ENCODE measurements around the gene HRH2.

HRH2 gene

DNA sequence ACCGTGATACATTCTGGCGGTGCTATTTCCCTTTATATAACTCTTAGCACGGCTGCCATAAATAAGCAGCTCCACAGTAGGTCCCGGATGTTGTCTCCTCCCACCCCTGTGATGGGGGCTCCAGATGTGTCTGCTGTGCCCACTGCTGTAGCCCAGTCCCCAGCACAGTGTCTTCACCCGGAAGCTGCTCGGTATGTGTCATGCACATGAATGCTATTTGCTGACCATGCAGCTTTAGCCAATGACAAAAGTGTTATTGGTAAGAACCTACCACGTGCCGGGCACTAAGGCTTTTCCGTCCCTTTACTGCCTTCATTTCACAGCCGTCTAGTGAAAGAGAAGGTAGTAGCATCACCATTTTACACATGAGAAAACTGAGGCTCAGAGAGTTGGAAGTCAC, 20.2 kb downstream of the HRH2 start:
- H3K4me3 ChIP-seq (ENCODE audit: low read depth in 1 of 2, low read length in 2 of 2): no peak overlapping the region
- no peak overlapping the region for H3K27ac ChIP-seq (ENCODE audit: low read length)
- H3K27me3 ChIP-seq (ENCODE audit: low read depth, low read length): no peaks in the 10 kb centered on the region
- no peaks in the 10 kb centered on the region for H3K9me3 ChIP-seq (ENCODE audit: control insufficient read depth in 1 of 2, low read length in 2 of 2)
- H3K36me3 ChIP-seq (ENCODE audit: control insufficient read depth in 1 of 2, insufficient read depth in 2 of 2, low read length in 2 of 2): no peaks in the 10 kb centered on the region
- no peaks in the 10 kb centered on the region for H3K4me1 ChIP-seq (ENCODE audit: control insufficient read depth in 1 of 2, insufficient read depth in 2 of 2, low read length in 2 of 2)

- H3K27me3 ChIP-seq (ENCODE audit: low read depth, low read length): no peaks in the 10 kb centered on the region
- H3K9me3 ChIP-seq (ENCODE audit: control insufficient read depth in 1 of 2, low read length in 2 of 2): no peaks in the 10 kb centered on the region
- H3K27ac ChIP-seq (ENCODE audit: low read length): no peak overlapping the region
- no peaks in the 10 kb centered on the region for H3K4me1 ChIP-seq (ENCODE audit: control insufficient read depth in 1 of 2, insufficient read depth in 2 of 2, low read length in 2 of 2)
- no peak overlapping the region for H3K4me3 ChIP-seq (ENCODE audit: low read depth in 1 of 2, low read length in 2 of 2)
- no peaks in the 10 kb centered on the region for H3K36me3 ChIP-seq (ENCODE audit: control insufficient read depth in 1 of 2, insufficient read depth in 2 of 2, low read length in 2 of 2)
Observed at GRCh38 chr5:175679411-175679810, 21.5 kb downstream of the HRH2 start.

DNA sequence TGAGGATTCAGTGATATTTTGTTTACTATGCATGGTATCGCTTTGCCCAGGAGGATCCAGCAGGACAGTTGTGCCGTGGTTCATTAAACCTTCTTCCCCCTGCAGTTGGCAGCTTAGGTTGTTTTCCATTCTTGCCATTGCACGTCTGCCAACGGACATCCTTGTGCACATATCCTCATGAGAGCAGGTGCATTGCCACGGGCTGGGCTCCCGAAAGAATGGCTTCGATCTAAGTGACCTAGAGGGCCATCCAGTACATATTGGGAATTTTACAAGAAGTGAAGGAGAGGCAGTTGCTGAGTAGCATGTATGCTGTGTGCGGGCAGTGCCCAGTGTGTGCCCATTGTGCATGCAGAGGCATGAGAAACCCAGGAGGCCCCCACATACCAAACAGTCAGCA, 22.1 kb downstream of the HRH2 start:
- H3K4me1 ChIP-seq (ENCODE audit: control insufficient read depth in 1 of 2, insufficient read depth in 2 of 2, low read length in 2 of 2): no peaks in the 10 kb centered on the region

DNA sequence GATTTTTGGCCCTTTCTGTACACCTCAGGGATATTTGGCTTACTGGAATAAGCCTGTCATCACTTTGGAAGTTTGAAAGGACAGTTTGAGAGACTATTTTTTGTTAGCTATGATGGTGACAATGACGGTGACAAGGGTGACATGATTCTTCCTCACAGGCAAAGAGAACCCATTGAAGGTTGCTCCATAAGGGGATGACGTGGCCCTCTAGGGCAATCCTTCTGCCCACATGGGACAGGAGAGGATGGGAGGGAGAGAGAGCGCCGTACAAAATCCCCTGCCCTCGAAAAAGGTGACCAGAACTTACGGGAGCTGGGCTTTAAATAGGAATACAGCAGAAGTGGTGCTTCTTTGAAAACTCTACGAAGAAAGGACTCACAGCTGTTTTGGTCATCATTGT, 22.6 kb downstream of the HRH2 start:
- Histone ChIP-seq H3K9me3 (ENCODE audit: control insufficient read depth in 1 of 2, low read length in 2 of 2) (no peaks in the 10 kb centered on the region), H3K27me3 (ENCODE audit: low read depth, low read length) (no peaks in the 10 kb centered on the region), H3K4me3 (ENCODE audit: low read depth in 1 of 2, low read length in 2 of 2) (no peak overlapping the region), H3K4me1 (ENCODE audit: control insufficient read depth in 1 of 2, insufficient read depth in 2 of 2, low read length in 2 of 2) (no peaks in the 10 kb centered on the region), H3K27ac (ENCODE audit: low read length) (no peak overlapping the region), H3K36me3 (ENCODE audit: control insufficient read depth in 1 of 2, insufficient read depth in 2 of 2, low read length in 2 of 2) (no peaks in the 10 kb centered on the region)

More for the DNA sequence above, 22.1 kb downstream of the HRH2 start:
- Histone ChIP-seq H3K27me3 (ENCODE audit: low read depth, low read length) (no peaks in the 10 kb centered on the region), H3K4me3 (ENCODE audit: low read depth in 1 of 2, low read length in 2 of 2) (no peak overlapping the region), H3K27ac (ENCODE audit: low read length) (no peak overlapping the region), H3K9me3 (ENCODE audit: control insufficient read depth in 1 of 2, low read length in 2 of 2) (no peaks in the 10 kb centered on the region), H3K36me3 (ENCODE audit: control insufficient read depth in 1 of 2, insufficient read depth in 2 of 2, low read length in 2 of 2) (no peaks in the 10 kb centered on the region)

GRCh38 chr5:175681045-175681967, 23.4 kb downstream of the HRH2 start:
- no peaks in the 10 kb centered on the region for H3K9me3 ChIP-seq (ENCODE audit: control insufficient read depth in 1 of 2, low read length in 2 of 2)
- no peaks in the 10 kb centered on the region for H3K27me3 ChIP-seq (ENCODE audit: low read depth, low read length)
- H3K4me3 ChIP-seq (ENCODE audit: low read depth in 1 of 2, low read length in 2 of 2): no peak overlapping the region
- H3K4me1 ChIP-seq (ENCODE audit: control insufficient read depth in 1 of 2, insufficient read depth in 2 of 2, low read length in 2 of 2): no peaks in the 10 kb centered on the region
- H3K27ac ChIP-seq (ENCODE audit: low read length): no peak overlapping the region
- no peaks in the 10 kb centered on the region for H3K36me3 ChIP-seq (ENCODE audit: control insufficient read depth in 1 of 2, insufficient read depth in 2 of 2, low read length in 2 of 2)

DNA sequence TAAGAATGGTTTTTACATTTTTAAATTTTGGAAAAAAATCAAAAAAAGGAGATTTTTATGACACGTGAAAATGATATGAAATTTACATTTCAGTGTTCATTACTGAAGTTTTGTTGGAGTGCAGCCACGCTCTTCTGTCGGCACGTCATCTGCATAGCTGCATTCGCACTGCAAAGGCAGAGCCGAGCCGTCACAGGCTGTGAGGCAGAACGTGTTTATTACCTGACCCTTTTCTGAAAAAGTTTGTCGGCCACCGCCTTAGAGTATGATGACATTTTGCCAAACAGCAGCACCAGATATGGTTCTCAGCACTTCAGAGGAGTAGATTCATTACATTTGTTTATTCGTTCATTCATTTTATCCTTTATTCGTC, 24.1 kb downstream of the HRH2 start:
- H3K27me3 ChIP-seq (ENCODE audit: low read depth, low read length): no peaks in the 10 kb centered on the region
- H3K4me3 ChIP-seq (ENCODE audit: low read depth in 1 of 2, low read length in 2 of 2): no peak overlapping the region
- H3K36me3 ChIP-seq (ENCODE audit: control insufficient read depth in 1 of 2, insufficient read depth in 2 of 2, low read length in 2 of 2): no peaks in the 10 kb centered on the region
- no peak overlapping the region for H3K27ac ChIP-seq (ENCODE audit: low read length)
- H3K4me1 ChIP-seq (ENCODE audit: control insufficient read depth in 1 of 2, insufficient read depth in 2 of 2, low read length in 2 of 2): no peaks in the 10 kb centered on the region
- no peaks in the 10 kb centered on the region for H3K9me3 ChIP-seq (ENCODE audit: control insufficient read depth in 1 of 2, low read length in 2 of 2)

DNA sequence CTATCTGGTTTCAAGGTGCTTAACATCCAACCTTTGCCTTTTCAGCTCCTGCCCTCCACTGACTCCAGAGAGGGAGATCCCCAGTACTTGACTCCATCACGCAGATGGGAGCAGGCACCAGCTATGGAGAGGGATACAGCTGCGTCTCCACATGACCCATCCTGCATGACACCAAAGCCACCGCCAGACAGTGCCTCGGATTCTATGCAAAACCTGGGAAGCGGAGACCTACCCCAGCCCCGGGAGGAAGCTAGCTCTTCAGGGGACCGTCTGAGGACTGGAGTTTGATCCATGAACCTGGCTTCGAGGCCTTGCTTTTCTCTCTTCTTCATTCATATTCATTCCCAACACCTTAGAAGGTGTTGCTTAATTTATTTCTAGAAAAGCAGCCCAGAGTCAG, 24.8 kb downstream of the HRH2 start:
- no peaks in the 10 kb centered on the region for H3K4me1 ChIP-seq (ENCODE audit: control insufficient read depth in 1 of 2, insufficient read depth in 2 of 2, low read length in 2 of 2)
- H3K27ac ChIP-seq (ENCODE audit: low read length): no peak overlapping the region

DNA sequence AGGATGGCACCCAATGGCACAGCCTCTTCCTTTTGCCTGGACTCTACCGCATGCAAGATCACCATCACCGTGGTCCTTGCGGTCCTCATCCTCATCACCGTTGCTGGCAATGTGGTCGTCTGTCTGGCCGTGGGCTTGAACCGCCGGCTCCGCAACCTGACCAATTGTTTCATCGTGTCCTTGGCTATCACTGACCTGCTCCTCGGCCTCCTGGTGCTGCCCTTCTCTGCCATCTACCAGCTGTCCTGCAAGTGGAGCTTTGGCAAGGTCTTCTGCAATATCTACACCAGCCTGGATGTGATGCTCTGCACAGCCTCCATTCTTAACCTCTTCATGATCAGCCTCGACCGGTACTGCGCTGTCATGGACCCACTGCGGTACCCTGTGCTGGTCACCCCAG, 25.4 kb downstream of the HRH2 start:
- H3K36me3 ChIP-seq (ENCODE audit: control insufficient read depth in 1 of 2, insufficient read depth in 2 of 2, low read length in 2 of 2): no peaks in the 10 kb centered on the region
- no peaks in the 10 kb centered on the region for H3K4me1 ChIP-seq (ENCODE audit: control insufficient read depth in 1 of 2, insufficient read depth in 2 of 2, low read length in 2 of 2)
- no peaks in the 10 kb centered on the region for H3K9me3 ChIP-seq (ENCODE audit: control insufficient read depth in 1 of 2, low read length in 2 of 2)
- no peak overlapping the region for H3K4me3 ChIP-seq (ENCODE audit: low read depth in 1 of 2, low read length in 2 of 2)
- no peak overlapping the region for H3K27ac ChIP-seq (ENCODE audit: low read length)
- no peaks in the 10 kb centered on the region for H3K27me3 ChIP-seq (ENCODE audit: low read depth, low read length)

More for the DNA sequence above, 24.8 kb downstream of the HRH2 start:
- no peaks in the 10 kb centered on the region for H3K27me3 ChIP-seq (ENCODE audit: low read depth, low read length)
- H3K4me3 ChIP-seq (ENCODE audit: low read depth in 1 of 2, low read length in 2 of 2): no peak overlapping the region
- no peaks in the 10 kb centered on the region for H3K36me3 ChIP-seq (ENCODE audit: control insufficient read depth in 1 of 2, insufficient read depth in 2 of 2, low read length in 2 of 2)
- no peaks in the 10 kb centered on the region for H3K9me3 ChIP-seq (ENCODE audit: control insufficient read depth in 1 of 2, low read length in 2 of 2)

DNA sequence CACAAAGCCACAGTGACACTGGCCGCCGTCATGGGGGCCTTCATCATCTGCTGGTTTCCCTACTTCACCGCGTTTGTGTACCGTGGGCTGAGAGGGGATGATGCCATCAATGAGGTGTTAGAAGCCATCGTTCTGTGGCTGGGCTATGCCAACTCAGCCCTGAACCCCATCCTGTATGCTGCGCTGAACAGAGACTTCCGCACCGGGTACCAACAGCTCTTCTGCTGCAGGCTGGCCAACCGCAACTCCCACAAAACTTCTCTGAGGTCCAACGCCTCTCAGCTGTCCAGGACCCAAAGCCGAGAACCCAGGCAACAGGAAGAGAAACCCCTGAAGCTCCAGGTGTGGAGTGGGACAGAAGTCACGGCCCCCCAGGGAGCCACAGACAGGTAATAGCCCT, 26.1 kb downstream of the HRH2 start:
- no peaks in the 10 kb centered on the region for H3K9me3 ChIP-seq (ENCODE audit: control insufficient read depth in 1 of 2, low read length in 2 of 2)
- no peak overlapping the region for H3K27ac ChIP-seq (ENCODE audit: low read length)

GRCh38 chr5:175684931-175685330, 27.1 kb downstream of the HRH2 start:
- no peaks in the 10 kb centered on the region for H3K27me3 ChIP-seq (ENCODE audit: low read depth, low read length)
- H3K4me3 ChIP-seq (ENCODE audit: low read depth in 1 of 2, low read length in 2 of 2): no peak overlapping the region
- H3K4me1 ChIP-seq (ENCODE audit: control insufficient read depth in 1 of 2, insufficient read depth in 2 of 2, low read length in 2 of 2): no peaks in the 10 kb centered on the region
- no peaks in the 10 kb centered on the region for H3K9me3 ChIP-seq (ENCODE audit: control insufficient read depth in 1 of 2, low read length in 2 of 2)
- H3K27ac ChIP-seq (ENCODE audit: low read length): no peak overlapping the region
- H3K36me3 ChIP-seq (ENCODE audit: control insufficient read depth in 1 of 2, insufficient read depth in 2 of 2, low read length in 2 of 2): no peaks in the 10 kb centered on the region

More for the DNA sequence above, 26.1 kb downstream of the HRH2 start:
- Histone ChIP-seq H3K27me3 (ENCODE audit: low read depth, low read length) (no peaks in the 10 kb centered on the region), H3K4me3 (ENCODE audit: low read depth in 1 of 2, low read length in 2 of 2) (no peak overlapping the region), H3K4me1 (ENCODE audit: control insufficient read depth in 1 of 2, insufficient read depth in 2 of 2, low read length in 2 of 2) (no peaks in the 10 kb centered on the region), H3K36me3 (ENCODE audit: control insufficient read depth in 1 of 2, insufficient read depth in 2 of 2, low read length in 2 of 2) (no peaks in the 10 kb centered on the region)

- Histone ChIP-seq H3K36me3 (ENCODE audit: control insufficient read depth in 1 of 2, insufficient read depth in 2 of 2, low read length in 2 of 2) (no peaks in the 10 kb centered on the region), H3K9me3 (ENCODE audit: control insufficient read depth in 1 of 2, low read length in 2 of 2) (no peaks in the 10 kb centered on the region), H3K4me1 (ENCODE audit: control insufficient read depth in 1 of 2, insufficient read depth in 2 of 2, low read length in 2 of 2) (no peaks in the 10 kb centered on the region), H3K27ac (ENCODE audit: low read length) (no peak overlapping the region), H3K27me3 (ENCODE audit: low read depth, low read length) (no peaks in the 10 kb centered on the region), H3K4me3 (ENCODE audit: low read depth in 1 of 2, low read length in 2 of 2) (no peak overlapping the region)
Observed at GRCh38 chr5:175685701-175686350, 28.0 kb downstream of the HRH2 start.

Measured in muscle layer of duodenum (tissue), 2 donors.